ENCODE data around the gene UBASH3A.

Gene UBASH3A

GRCh38 chr21:42362700-42363099, 41.0 kb upstream of the UBASH3A start:
- TF ChIP-seq EZH2 (IDR thresholded peaks at IDR 0.05) = no peak
- no peak for TF ChIP-seq POLR2AphosphoS5 (IDR thresholded peaks at IDR 0.05; ENCODE audit: borderline replicate concordance, low read depth, low read length)
- no peak for TF ChIP-seq FOXP2 (optimal IDR thresholded peaks at IDR 0.05; ENCODE audit: control extremely low read depth, extremely low read length, insufficient read depth)
- H3K4me3 ChIP-seq = no peak overlapping the region
- no peak for DNase-seq (ENCODE audit: low read depth, low spot score)
- H3K36me3 ChIP-seq (ENCODE audit: insufficient read depth, low read length) = no peaks in the 10 kb centered on the region
- H3K27ac ChIP-seq = no peak overlapping the region
- no peaks in the 10 kb centered on the region for H3K9me3 ChIP-seq (ENCODE audit: low read depth, low read length)
- no peak overlapping the region for H3K9ac ChIP-seq (ENCODE audit: insufficient read length)

- TF ChIP-seq EZH2 (IDR thresholded peaks at IDR 0.05) = no peak
- TF ChIP-seq FOXP2 (optimal IDR thresholded peaks at IDR 0.05; ENCODE audit: control extremely low read depth, extremely low read length, insufficient read depth) = no peak
- TF ChIP-seq POLR2AphosphoS5 (IDR thresholded peaks at IDR 0.05; ENCODE audit: borderline replicate concordance, low read depth, low read length) = no peak
- Histone ChIP-seq H3K27ac (no peak overlapping the region), H3K9me3 (ENCODE audit: low read depth, low read length) (no peaks in the 10 kb centered on the region), H3K36me3 (ENCODE audit: insufficient read depth, low read length) (no peaks in the 10 kb centered on the region), H3K4me3 (no peak overlapping the region), H3K9ac (ENCODE audit: insufficient read length) (no peak overlapping the region)
- DNase-seq (ENCODE audit: low read depth, low spot score) = no peak
Measured at GRCh38 chr21:42363312-42363711, 40.4 kb upstream of the UBASH3A start.

GRCh38 chr21:42364304-42364865, 39.3 kb upstream of the UBASH3A start:
- DNase-seq (ENCODE audit: low read depth, low spot score) = no peak
- Histone ChIP-seq H3K36me3 (ENCODE audit: insufficient read depth, low read length) (no peaks in the 10 kb centered on the region), H3K9ac (ENCODE audit: insufficient read length) (no peak overlapping the region), H3K27ac (no peak overlapping the region), H3K4me3 (no peak overlapping the region), H3K9me3 (ENCODE audit: low read depth, low read length) (no peaks in the 10 kb centered on the region)
- TF ChIP-seq FOXP2 (optimal IDR thresholded peaks at IDR 0.05; ENCODE audit: control extremely low read depth, extremely low read length, insufficient read depth) = no peak
- TF ChIP-seq EZH2 (IDR thresholded peaks at IDR 0.05) = no peak
- TF ChIP-seq POLR2AphosphoS5 (IDR thresholded peaks at IDR 0.05; ENCODE audit: borderline replicate concordance, low read depth, low read length) = no peak

GRCh38 chr21:42365770-42366169, 37.9 kb upstream of the UBASH3A start:
- no peak overlapping the region for H3K9ac ChIP-seq (ENCODE audit: insufficient read length)
- H3K27ac ChIP-seq = no peak overlapping the region
- H3K4me3 ChIP-seq = no peak overlapping the region
- no peaks in the 10 kb centered on the region for H3K9me3 ChIP-seq (ENCODE audit: low read depth, low read length)
- no peaks in the 10 kb centered on the region for H3K36me3 ChIP-seq (ENCODE audit: insufficient read depth, low read length)
- no peak for DNase-seq (ENCODE audit: low read depth, low spot score)
- TF ChIP-seq FOXP2 (optimal IDR thresholded peaks at IDR 0.05; ENCODE audit: control extremely low read depth, extremely low read length, insufficient read depth) (no peak), EZH2 (IDR thresholded peaks at IDR 0.05) (no peak), POLR2AphosphoS5 (IDR thresholded peaks at IDR 0.05; ENCODE audit: borderline replicate concordance, low read depth, low read length) (no peak)

GRCh38 chr21:42366292-42367010, 37.3 kb upstream of the UBASH3A start, which contains the start of gene TFF1:
Gene TFF1 (minus strand): TSS chr21:42366535. CDS start chr21:42366495, 40 bp downstream.
- TF ChIP-seq POLR2AphosphoS5 (IDR thresholded peaks at IDR 0.05; ENCODE audit: borderline replicate concordance, low read depth, low read length) (no peak), EZH2 (IDR thresholded peaks at IDR 0.05) (no peak), FOXP2 (optimal IDR thresholded peaks at IDR 0.05; ENCODE audit: control extremely low read depth, extremely low read length, insufficient read depth) (no peak)
- Histone ChIP-seq H3K9ac (ENCODE audit: insufficient read length) (no peak within 1 kb of the TSS), H3K9me3 (ENCODE audit: low read depth, low read length) (no peaks in the 10 kb centered on the region), H3K27ac (no peak within 1 kb of the TSS), H3K4me3 (no peak within 1 kb of the TSS), H3K36me3 (ENCODE audit: insufficient read depth, low read length) (no peaks in the 10 kb centered on the region)
- no peak for DNase-seq (ENCODE audit: low read depth, low spot score)

- DNase-seq (ENCODE audit: low read depth, low spot score) = no peak
- H3K36me3 ChIP-seq (ENCODE audit: insufficient read depth, low read length) = no peaks in the 10 kb centered on the region
- H3K9ac ChIP-seq (ENCODE audit: insufficient read length) = no peak overlapping the region
- no peaks in the 10 kb centered on the region for H3K9me3 ChIP-seq (ENCODE audit: low read depth, low read length)
- TF ChIP-seq EZH2 (IDR thresholded peaks at IDR 0.05) (no peak), POLR2AphosphoS5 (IDR thresholded peaks at IDR 0.05; ENCODE audit: borderline replicate concordance, low read depth, low read length) (no peak), FOXP2 (optimal IDR thresholded peaks at IDR 0.05; ENCODE audit: control extremely low read depth, extremely low read length, insufficient read depth) (no peak)
- H3K27ac ChIP-seq = no peak overlapping the region; the same call in 1 of the 2 replicates
- no peak overlapping the region for H3K4me3 ChIP-seq
Measured at GRCh38 chr21:42367367-42368165, 36.1 kb upstream of the UBASH3A start.

GRCh38 chr21:42369821-42370220, 33.9 kb upstream of the UBASH3A start:
- Histone ChIP-seq H3K27ac (no peak overlapping the region), H3K36me3 (ENCODE audit: insufficient read depth, low read length) (no peaks in the 10 kb centered on the region), H3K9ac (ENCODE audit: insufficient read length) (no peak overlapping the region), H3K4me3 (no peak overlapping the region), H3K9me3 (ENCODE audit: low read depth, low read length) (no peaks in the 10 kb centered on the region)
- no peak for DNase-seq (ENCODE audit: low read depth, low spot score)
- TF ChIP-seq FOXP2 (optimal IDR thresholded peaks at IDR 0.05; ENCODE audit: control extremely low read depth, extremely low read length, insufficient read depth) = no peak
- no peak for TF ChIP-seq POLR2AphosphoS5 (IDR thresholded peaks at IDR 0.05; ENCODE audit: borderline replicate concordance, low read depth, low read length)
- TF ChIP-seq EZH2 (IDR thresholded peaks at IDR 0.05) = no peak
